GM06990 (cell line): ENCODE measurements around the gene CREG2.

Source experiments
- DNase-seq: peaks from one replicate; pipeline ENCODE4 v3.0.0-alpha.2; 2011; ENCODE audit not compliant: insufficient read length; ENCODE audit errors: extremely low read depth
- H3K27me3 ChIP-seq: replicated peaks from 2 replicates; pipeline ENCODE4 v1.6.0; 2011; ENCODE audit warnings: low read length; ENCODE audit not compliant: control insufficient read depth, insufficient read depth
- H3K36me3 ChIP-seq: 2 replicates; pipeline ENCODE4 v1.5.1; 2011; ENCODE audit warnings: low read length; ENCODE audit not compliant: control insufficient read depth, insufficient read depth
- H3K4me3 ChIP-seq: replicated peaks from 2 replicates; pipeline ENCODE4 v1.5.1; 2011; ENCODE audit warnings: low read depth, mild to moderate bottlenecking, control low read depth, low read length
- CTCF ChIP-seq: IDR thresholded peaks from 2 replicates; pipeline ENCODE4 v1.5.1; 2011; ENCODE audit warnings: low read length, control low read depth, mild to moderate bottlenecking, inconsistent platforms; ENCODE audit not compliant: insufficient read depth, poor library complexity, severe bottlenecking

CREG2 gene

GRCh38 chr2:101415884-101416283 lies 28.6 kb upstream of the CREG2 start:
- no peak overlapping the region for H3K4me3 ChIP-seq
- no peak for DNase-seq
- no peaks in the 10 kb centered on the region for H3K36me3 ChIP-seq
- no peak for TF ChIP-seq CTCF
- no peaks in the 10 kb centered on the region; the same call in 1 of the 2 replicates for H3K27me3 ChIP-seq

GRCh38 chr2:101415220-101415619 lies 27.9 kb upstream of the CREG2 start:
- Histone ChIP-seq H3K36me3 (no peaks in the 10 kb centered on the region), H3K27me3 (no peaks in the 10 kb centered on the region; the same call in 1 of the 2 replicates), H3K4me3 (no peak overlapping the region)
- DNase-seq: no peak
- TF ChIP-seq CTCF: no peak

GRCh38 chr2:101412092-101412694 lies 24.9 kb upstream of the CREG2 start:
- H3K36me3 ChIP-seq: no peaks in the 10 kb centered on the region
- no peak overlapping the region for H3K4me3 ChIP-seq
- H3K27me3 ChIP-seq: no peaks in the 10 kb centered on the region; the same call in 1 of the 2 replicates
- DNase-seq: no peak
- TF ChIP-seq CTCF: no peak

- no peak for DNase-seq
- H3K27me3 ChIP-seq: no peaks in the 10 kb centered on the region; the same call in 1 of the 2 replicates
- no peak for TF ChIP-seq CTCF
- H3K36me3 ChIP-seq: no peaks in the 10 kb centered on the region
- no peak overlapping the region for H3K4me3 ChIP-seq
Measured at GRCh38 chr2:101410746-101411145, 23.4 kb upstream of the CREG2 start.

- no peak overlapping the region for H3K4me3 ChIP-seq
- no peak for DNase-seq
- no peaks in the 10 kb centered on the region; the same call in 1 of the 2 replicates for H3K27me3 ChIP-seq
- H3K36me3 ChIP-seq: no peaks in the 10 kb centered on the region
- TF ChIP-seq CTCF: no peak
Measured at GRCh38 chr2:101410114-101410513, 22.8 kb upstream of the CREG2 start.

GRCh38 chr2:101409699-101410098 lies 22.4 kb upstream of the CREG2 start:
- no peaks in the 10 kb centered on the region for H3K36me3 ChIP-seq
- H3K4me3 ChIP-seq: no peak overlapping the region
- TF ChIP-seq CTCF: no peak
- DNase-seq: no peak
- H3K27me3 ChIP-seq: no peaks in the 10 kb centered on the region; the same call in 1 of the 2 replicates
